Activated naive CD4-positive, alpha-beta T cell treated with Interleukin-2 at 50 U/mL for 16 hours (primary cell): ENCODE measurements around the gene EIF3B.
A peak's percentile ranks its signal among the peaks of the same experiment; 100 is the strongest.
"Not testable (repeated sequence)": the region's sequence is repeated elsewhere in the genome, so short reads cannot be mapped to it uniquely, and the experiment has no call there.

Experiments used
- DNase-seq: peaks from one replicate; pipeline ENCODE4 v3.0.0-alpha.2; 2020

The EIF3B gene

GRCh38 chr7:2354186-2354938 is at the start of gene EIF3B:
Gene EIF3B (plus strand): TSS chr7:2354827. CDS start chr7:2354922, 95 bp downstream.
- peak; percentile 88 for DNase-seq

- not testable (repeated sequence) for DNase-seq
These were observed 49.4 kb upstream of the EIF3B start for GRCh38 chr7:2305258-2305657.

GRCh38 chr7:2306688-2307087 is 47.9 kb upstream of the EIF3B start:
- no peak for DNase-seq

- no peak for DNase-seq
These were observed 46.9 kb upstream of the EIF3B start for GRCh38 chr7:2307690-2308107.

GRCh38 chr7:2309889-2310331 is 44.7 kb upstream of the EIF3B start:
- no peak for DNase-seq

GRCh38 chr7:2312267-2312929 is 42.2 kb upstream of the EIF3B start:
- DNase-seq, result no peak

- no peak for DNase-seq
These were observed 41.0 kb upstream of the EIF3B start for GRCh38 chr7:2313450-2314208.

- DNase-seq, result peak; percentile 95
These were observed 40.2 kb upstream of the EIF3B start, which contains the start of gene SNX8 for GRCh38 chr7:2314209-2314955. Gene SNX8 (minus strand): TSS chr7:2314441. CDS start chr7:2314421, 20 bp downstream.

- not testable (repeated sequence) for DNase-seq
These were observed 39.6 kb upstream of the EIF3B start for GRCh38 chr7:2314956-2315530.

- no peak for DNase-seq
These were observed 38.8 kb upstream of the EIF3B start for GRCh38 chr7:2315787-2316186.

- DNase-seq, result no peak
These were observed 38.0 kb upstream of the EIF3B start for GRCh38 chr7:2316578-2316977.

GRCh38 chr7:2317556-2318293 is 36.9 kb upstream of the EIF3B start:
- no peak for DNase-seq

- no peak for DNase-seq
These were observed 33.6 kb upstream of the EIF3B start for GRCh38 chr7:2321020-2321419.

GRCh38 chr7:2325162-2325561 is 29.5 kb upstream of the EIF3B start:
- no peak for DNase-seq

GRCh38 chr7:2326951-2327350 is 27.7 kb upstream of the EIF3B start:
- DNase-seq, result no peak

- no peak for DNase-seq
These were observed 24.1 kb upstream of the EIF3B start for GRCh38 chr7:2330493-2330892.

- no peak for DNase-seq
These were observed 22.9 kb upstream of the EIF3B start for GRCh38 chr7:2331707-2332106.

GRCh38 chr7:2332606-2333231 is 21.9 kb upstream of the EIF3B start:
- not testable (repeated sequence) for DNase-seq

- no peak for DNase-seq
These were observed 17.9 kb upstream of the EIF3B start for GRCh38 chr7:2336626-2337299.

GRCh38 chr7:2347351-2348063 is 7.1 kb upstream of the EIF3B start:
- not testable (repeated sequence) for DNase-seq
